Transverse colon (tissue), 4 donors: ENCODE data around the gene LRP3.

Experiments
- CTCF ChIP-seq, 5 experiments: fragments of 200-600 bp in 3 of 5; fragments of 450-650 bp in 2 of 5; sonication (generic) in 3 of 5; IDR thresholded peaks; 1 replicate in 2 of 5; 2 replicates in 3 of 5; pipeline ENCODE4 v1.5.1; 2016 to 2017; ENCODE audit warnings: antibody characterized with exemption in 5 of 5, inconsistent platforms in 3 of 5, mild to moderate bottlenecking in 2 of 5, moderate library complexity in 1 of 5
- EP300 ChIP-seq: sonication (generic); formaldehyde crosslinking; IDR thresholded peaks from one replicate; pipeline ENCODE4 v1.6.1; 2017; ENCODE audit warnings: antibody characterized with exemption, low read depth
- POLR2A ChIP-seq: fragments of 450-650 bp; IDR thresholded peaks from one replicate; pipeline ENCODE4 v1.6.1; 2016; ENCODE audit warnings: antibody characterized with exemption, mild to moderate bottlenecking, moderate library complexity
- POLR2AphosphoS5 ChIP-seq, 3 donors: sonication (generic); formaldehyde crosslinking; IDR thresholded peaks; one replicate each; pipeline ENCODE4 v1.6.1; 2016; ENCODE audit warnings: antibody characterized with exemption in 3 of 3

GRCh38 chr19:33177417-33177979 lies 16.6 kb upstream of the LRP3 start:
- TF ChIP-seq CTCF (IDR thresholded peaks at IDR 0.05) (peak; percentile 38 to 70 (median 48)), POLR2AphosphoS5 (IDR thresholded peaks at IDR 0.05) (no peak), POLR2A (no peak), EP300 (no peak)
